Esophagus (tissue), 2 donors: ENCODE measurements around the gene TRAPPC5. TPM values are rescaled to one million over a fixed set of nuclear protein-coding genes. Genes with fewer than 3 reads are reported as not detected.

Experiments
- H3K27ac ChIP-seq, 2 donors: one replicate each; pipeline ENCODE4 v1.5.1; 2013; ENCODE audit warnings: low read depth in 2 of 2, mild to moderate bottlenecking in 2 of 2, inconsistent platforms in 1 of 2, low read length in 1 of 2, moderate library complexity in 1 of 2
- H3K27me3 ChIP-seq, 2 donors: one replicate each; pipeline ENCODE4 v1.6.1; 2013; ENCODE audit warnings: low read length in 2 of 2, control low read depth in 1 of 2, mild to moderate bottlenecking in 1 of 2; ENCODE audit not compliant: insufficient read depth in 2 of 2, control insufficient read depth in 1 of 2
- H3K36me3 ChIP-seq, 2 donors: one replicate each; pipeline ENCODE4 v1.6.1; 2013; ENCODE audit warnings: low read length in 1 of 2; ENCODE audit not compliant: control insufficient read depth in 2 of 2, insufficient read depth in 2 of 2
- H3K4me1 ChIP-seq, 2 donors: one replicate each; pipeline ENCODE4 v1.6.1; 2013; ENCODE audit warnings: low read length in 1 of 2; ENCODE audit not compliant: control insufficient read depth in 2 of 2, insufficient read depth in 2 of 2
- H3K4me3 ChIP-seq, 2 donors: one replicate each; pipeline ENCODE4 v1.5.1; 2013; ENCODE audit warnings: low read length in 2 of 2, mild to moderate bottlenecking in 2 of 2, low read depth in 1 of 2, moderate library complexity in 1 of 2
- H3K9me3 ChIP-seq, 2 donors: one replicate each; pipeline ENCODE4 v1.6.1; 2013; ENCODE audit warnings: mild to moderate bottlenecking in 2 of 2, low read depth in 1 of 2, low read length in 1 of 2, moderate library complexity in 1 of 2; ENCODE audit not compliant: control insufficient read depth in 2 of 2, insufficient read depth in 1 of 2
- WGBS, 2 donors: extraction: QIAGEN DNeasy Blood & Tissue Kit; methylation state at CpG; one replicate each; pipeline ENCODE4 v1.1.7; 2013; 5-methylcytosine and 5-hydroxymethylcytosine counted together
- polyA plus RNA-seq, 2 donors: library from polyadenylated mRNA; stranded (reverse); fragments of 200-250 nt; gene quantifications; one replicate each; pipeline ENCODE4 v1.2.3, GENCODE V29; 2013
- donor health status: healthy with polysubstance abuse.
- donor health status: Bipolar disorder and iron deficiency.

The TRAPPC5 gene
- polyA plus RNA-seq, 2 donors, result 133 to 137 TPM

GRCh38 chr19:7681340-7682174 is 924 bp downstream of the TRAPPC5 start:
- Histone ChIP-seq H3K27me3 (no peaks in the 10 kb centered on the region), H3K4me3 (peak overlapping the region; percentile 95 to 99), H3K27ac (peak overlapping the region; percentile 66 to 77), H3K9me3 (no peaks in the 10 kb centered on the region), H3K36me3 (peaks cover 0 to 10% of the 10 kb centered on the region in 2 donors), H3K4me1 (peaks cover 0 to 21% of the 10 kb centered on the region in 2 donors)
- WGBS, 2 donors, result 3 to 6% methylated on average over 43 of the region's 43 CpGs

GRCh38 chr19:7682175-7682855 is 1.7 kb downstream of the TRAPPC5 start:
- Histone ChIP-seq H3K4me1 (peaks cover 0 to 21% of the 10 kb centered on the region in 2 donors), H3K4me3 (peak overlapping the region in 1 of 2 donors; percentile 95), H3K36me3 (peaks cover 0 to 10% of the 10 kb centered on the region in 2 donors), H3K27ac (no peak overlapping the region), H3K27me3 (no peaks in the 10 kb centered on the region), H3K9me3 (no peaks in the 10 kb centered on the region)
- 83 to 84% methylated on average over 74 of the region's 74 CpGs for WGBS, 2 donors

- H3K36me3 ChIP-seq, result peaks cover 0 to 10% of the 10 kb centered on the region in 2 donors
- H3K4me1 ChIP-seq, result peaks cover 0 to 12% of the 10 kb centered on the region in 2 donors
- peaks cover 0 to 2% of the 10 kb centered on the region in 2 donors for H3K9me3 ChIP-seq
- no peak overlapping the region for H3K4me3 ChIP-seq
- WGBS, 2 donors, result 43% methylated on average over 19 of the region's 19 CpGs
- H3K27ac ChIP-seq, result no peak overlapping the region
- H3K27me3 ChIP-seq, result no peaks in the 10 kb centered on the region
Observed at GRCh38 chr19:7685546-7686445, 5.2 kb downstream of the TRAPPC5 start.

- WGBS, 2 donors, result 80 to 86% methylated on average over 12 of the region's 12 CpGs
- H3K4me3 ChIP-seq, result no peak overlapping the region
- peaks cover 0 to 9% of the 10 kb centered on the region in 2 donors for H3K36me3 ChIP-seq
Observed at GRCh38 chr19:7687177-7687576, 6.5 kb downstream of the TRAPPC5 start.

GRCh38 chr19:7689165-7689564 is 8.5 kb downstream of the TRAPPC5 start:
- 27 to 32% methylated on average over 22 to 23 of the region's 23 CpGs for WGBS, 2 donors
- Histone ChIP-seq H3K4me3 (no peak overlapping the region), H3K27me3 (peaks cover 0 to 3% of the 10 kb centered on the region in 2 donors), H3K27ac (no peak overlapping the region), H3K4me1 (no peaks in the 10 kb centered on the region), H3K36me3 (no peaks in the 10 kb centered on the region), H3K9me3 (peaks cover 0 to 4% of the 10 kb centered on the region in 2 donors)

More at GRCh38 chr19:7687177-7687576, 6.5 kb downstream of the TRAPPC5 start:
- peaks cover 0 to 4% of the 10 kb centered on the region in 2 donors for H3K9me3 ChIP-seq
- H3K27ac ChIP-seq, result no peak overlapping the region
- peaks cover 0 to 4% of the 10 kb centered on the region in 2 donors for H3K4me1 ChIP-seq
- peaks cover 0 to 3% of the 10 kb centered on the region in 2 donors for H3K27me3 ChIP-seq

- Histone ChIP-seq H3K9me3 (peaks cover 0 to 4% of the 10 kb centered on the region in 2 donors), H3K27ac (no peak overlapping the region), H3K36me3 (no peaks in the 10 kb centered on the region), H3K27me3 (peaks cover 0 to 3% of the 10 kb centered on the region in 2 donors), H3K4me3 (no peak overlapping the region), H3K4me1 (no peaks in the 10 kb centered on the region)
- 80 to 82% methylated on average over 8 of the region's 8 CpGs for WGBS, 2 donors
Observed at GRCh38 chr19:7690779-7691258, 10.2 kb downstream of the TRAPPC5 start.

- H3K36me3 ChIP-seq, result no peaks in the 10 kb centered on the region
- H3K4me1 ChIP-seq, result no peaks in the 10 kb centered on the region
- peaks cover 0 to 3% of the 10 kb centered on the region in 2 donors for H3K27me3 ChIP-seq
- no peak overlapping the region for H3K4me3 ChIP-seq
- no peak overlapping the region for H3K27ac ChIP-seq
- peaks cover 0 to 4% of the 10 kb centered on the region in 2 donors for H3K9me3 ChIP-seq
Observed at GRCh38 chr19:7691497-7691896, 10.9 kb downstream of the TRAPPC5 start.

- Histone ChIP-seq H3K36me3 (no peaks in the 10 kb centered on the region), H3K27ac (no peak overlapping the region), H3K4me1 (no peaks in the 10 kb centered on the region), H3K4me3 (no peak overlapping the region), H3K27me3 (peaks cover 0 to 3% of the 10 kb centered on the region in 2 donors), H3K9me3 (peaks cover 0 to 4% of the 10 kb centered on the region in 2 donors)
- WGBS, 2 donors, result 68 to 69% methylated on average over 13 of the region's 13 CpGs
Observed at GRCh38 chr19:7692417-7693088, 11.9 kb downstream of the TRAPPC5 start.
